ENCODE data around the gene ERFL.
"Not testable (repeated sequence)": the region's sequence is repeated elsewhere in the genome, so short reads cannot be mapped to it uniquely, and the experiment has no call there.

ERFL gene

GRCh38 chr19:41941410-41942202, 13.4 kb upstream of the ERFL start:
- DNase-seq (ENCODE audit: low spot score) = no peak

GRCh38 chr19:41940731-41941409, 12.6 kb upstream of the ERFL start:
- DNase-seq (ENCODE audit: low spot score) = no peak

GRCh38 chr19:41939861-41940730, 11.8 kb upstream of the ERFL start:
- peak; percentile 73 for DNase-seq (ENCODE audit: low spot score)

- not testable (repeated sequence) for DNase-seq (ENCODE audit: low spot score)
Measured at GRCh38 chr19:41939209-41939608, 11.0 kb upstream of the ERFL start.

GRCh38 chr19:41937525-41938468, 9.5 kb upstream of the ERFL start:
- no peak for DNase-seq (ENCODE audit: low spot score)

- DNase-seq (ENCODE audit: low spot score) = no peak
Measured at GRCh38 chr19:41936961-41937360, 8.7 kb upstream of the ERFL start.

GRCh38 chr19:41936416-41936850, 8.2 kb upstream of the ERFL start:
- no peak for DNase-seq (ENCODE audit: low spot score)

GRCh38 chr19:41935760-41936415, 7.6 kb upstream of the ERFL start:
- DNase-seq (ENCODE audit: low spot score) = no peak

GRCh38 chr19:41934849-41935374, 6.7 kb upstream of the ERFL start:
- DNase-seq (ENCODE audit: low spot score) = peak; percentile 88

GRCh38 chr19:41933693-41934426, 5.6 kb upstream of the ERFL start:
- no peak for DNase-seq (ENCODE audit: low spot score)

- no peak for DNase-seq (ENCODE audit: low spot score)
Measured at GRCh38 chr19:41932720-41933332, 4.6 kb upstream of the ERFL start.

- no peak for DNase-seq (ENCODE audit: low spot score)
Measured at GRCh38 chr19:41932259-41932719, 4.0 kb upstream of the ERFL start.

GRCh38 chr19:41930926-41931592, 2.8 kb upstream of the ERFL start:
- DNase-seq (ENCODE audit: low spot score) = peak; percentile 62

- DNase-seq (ENCODE audit: low spot score) = no peak
Measured at GRCh38 chr19:41930322-41930722, 2.1 kb upstream of the ERFL start.

GRCh38 chr19:41929536-41930071, 1.4 kb upstream of the ERFL start:
- DNase-seq (ENCODE audit: low spot score) = no peak

GRCh38 chr19:41928754-41929535, 696 bp upstream of the ERFL start:
- no peak for DNase-seq (ENCODE audit: low spot score)

GRCh38 chr19:41927497-41928192, 604 bp downstream of the ERFL start:
- DNase-seq (ENCODE audit: low spot score) = peak; percentile 71

All from iPS-NIHi11 (cell line).